ENCODE data around the gene POLR2E. TPM values are rescaled to one million over a fixed set of nuclear protein-coding genes. Genes with fewer than 3 reads are reported as not detected.

Gene POLR2E
- total and polyA plus RNA-seq, 8 donors = 24.5 to 361 (median 91.0) TPM

DNA sequence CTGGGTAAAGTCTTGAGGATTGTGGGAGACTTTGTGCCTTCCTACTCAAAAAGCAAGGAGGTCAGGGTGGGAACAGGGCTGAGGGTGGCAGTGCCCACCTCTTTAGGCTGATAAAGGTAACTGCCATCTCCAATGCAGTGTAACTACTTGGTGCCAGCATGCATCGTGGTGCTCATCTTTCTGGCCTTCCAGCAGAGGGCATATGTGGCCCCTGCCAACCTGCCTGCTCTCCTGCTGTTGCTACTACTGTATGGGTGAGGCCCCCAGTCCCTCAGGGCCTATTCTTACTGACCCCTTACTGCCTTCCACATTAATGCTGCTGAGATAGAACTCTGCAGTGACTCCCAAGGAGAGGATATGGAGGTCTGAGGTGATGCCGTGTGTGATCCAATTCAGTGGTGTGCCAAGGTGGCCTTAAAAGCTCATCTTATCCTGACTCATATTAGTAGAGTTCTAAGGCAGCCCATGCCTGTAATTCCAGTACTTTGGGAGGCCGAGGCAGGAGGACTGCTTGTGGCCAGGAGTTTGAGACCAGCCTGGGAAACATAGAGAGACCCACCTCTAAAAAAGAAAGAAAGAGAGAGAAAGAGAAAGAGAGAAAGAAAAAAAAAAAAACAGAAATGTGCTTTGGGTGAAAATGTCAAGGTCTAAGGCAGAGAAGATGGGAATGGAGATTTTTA, 37.9 kb downstream of the POLR2E start:
- Histone ChIP-seq H3K27me3 (no peaks in the 10 kb centered on the region), H3K27ac (no peak overlapping the region), H3K36me3 (peaks cover 0 to 34% (median 12%) of the 10 kb centered on the region in 4 donors), H3K4me1 (no peaks in the 10 kb centered on the region), H3K9me3 (peaks cover 4 to 37% (median 29%) of the 10 kb centered on the region in 4 donors), H3K4me3 (no peak overlapping the region)
- no peak for DNase-seq
- intact Hi-C loops (cut with DNase I; ENCODE audit: low total_unique reads) = no loop called here
- 19 to 55% (median 48%) methylated on average over 3 of the region's 3 CpGs for WGBS, 5 donors
- no peak for TF ChIP-seq POLR2AphosphoS5 (IDR thresholded peaks at IDR 0.05)
- TF ChIP-seq, protein P1, sequence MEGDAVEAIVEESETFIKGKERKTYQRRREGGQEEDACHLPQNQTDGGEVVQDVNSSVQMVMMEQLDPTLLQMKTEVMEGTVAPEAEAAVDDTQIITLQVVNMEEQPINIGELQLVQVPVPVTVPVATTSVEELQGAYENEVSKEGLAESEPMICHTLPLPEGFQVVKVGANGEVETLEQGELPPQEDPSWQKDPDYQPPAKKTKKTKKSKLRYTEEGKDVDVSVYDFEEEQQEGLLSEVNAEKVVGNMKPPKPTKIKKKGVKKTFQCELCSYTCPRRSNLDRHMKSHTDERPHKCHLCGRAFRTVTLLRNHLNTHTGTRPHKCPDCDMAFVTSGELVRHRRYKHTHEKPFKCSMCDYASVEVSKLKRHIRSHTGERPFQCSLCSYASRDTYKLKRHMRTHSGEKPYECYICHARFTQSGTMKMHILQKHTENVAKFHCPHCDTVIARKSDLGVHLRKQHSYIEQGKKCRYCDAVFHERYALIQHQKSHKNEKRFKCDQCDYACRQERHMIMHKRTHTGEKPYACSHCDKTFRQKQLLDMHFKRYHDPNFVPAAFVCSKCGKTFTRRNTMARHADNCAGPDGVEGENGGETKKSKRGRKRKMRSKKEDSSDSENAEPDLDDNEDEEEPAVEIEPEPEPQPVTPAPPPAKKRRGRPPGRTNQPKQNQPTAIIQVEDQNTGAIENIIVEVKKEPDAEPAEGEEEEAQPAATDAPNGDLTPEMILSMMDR (IDR thresholded peaks at IDR 0.05) = peak in 1 of 7 experiments; percentile 21

DNA sequence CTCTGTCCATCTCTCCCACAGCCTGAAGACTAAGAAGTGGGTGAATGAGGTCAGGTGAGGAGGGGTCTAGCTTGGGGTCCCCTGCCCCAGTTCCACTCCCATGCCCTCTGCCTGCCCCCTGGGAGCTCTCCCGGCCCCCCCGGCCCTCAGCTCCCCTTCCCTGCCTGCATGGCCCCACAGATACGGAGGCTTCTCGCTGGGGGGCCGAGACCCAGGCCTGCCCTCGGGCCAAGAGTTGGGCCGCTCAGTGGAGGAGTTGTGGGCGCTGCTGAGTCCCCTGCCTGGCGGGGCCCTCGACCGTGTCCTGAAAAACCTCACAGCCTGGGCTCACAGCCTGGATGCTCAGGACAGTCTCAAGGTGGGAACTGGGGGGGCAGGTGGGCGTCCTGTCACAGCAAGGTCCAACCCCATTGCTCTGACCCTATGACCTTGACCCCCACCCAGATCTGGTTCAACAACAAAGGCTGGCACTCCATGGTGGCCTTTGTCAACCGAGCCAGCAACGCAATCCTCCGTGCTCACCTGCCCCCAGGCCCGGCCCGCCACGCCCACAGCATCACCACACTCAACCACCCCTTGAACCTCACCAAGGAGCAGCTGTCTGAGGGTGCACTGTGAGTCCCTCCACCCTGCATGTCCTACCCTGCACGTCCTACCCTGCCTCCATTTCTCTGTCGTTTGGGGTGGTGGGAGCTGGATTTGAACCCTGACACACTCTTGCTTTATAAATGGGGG, 39.1 kb downstream of the POLR2E start:
- H3K9me3 ChIP-seq = peaks cover 4 to 37% (median 29%) of the 10 kb centered on the region in 4 donors
- no peaks in the 10 kb centered on the region for H3K4me1 ChIP-seq
- no peaks in the 10 kb centered on the region for H3K27me3 ChIP-seq
- 92 to 97% (median 94%) methylated on average over 11 to 20 of the region's 20 CpGs for WGBS, 5 donors
- intact Hi-C loops (cut with DNase I; ENCODE audit: low total_unique reads) = no loop called here
- TF ChIP-seq POLR2AphosphoS5 (IDR thresholded peaks at IDR 0.05) = no peak
- TF ChIP-seq POLR2A (IDR thresholded peaks at IDR 0.05) = no peak
- TF ChIP-seq, protein P1 (IDR thresholded peaks at IDR 0.05) = no peak
- no peak for TF ChIP-seq EP300 (IDR thresholded peaks at IDR 0.05)
- no peak for DNase-seq
- no peak overlapping the region for H3K27ac ChIP-seq
- peaks cover 0 to 34% (median 12%) of the 10 kb centered on the region in 4 donors for H3K36me3 ChIP-seq
- no peak overlapping the region for H3K4me3 ChIP-seq

DNA sequence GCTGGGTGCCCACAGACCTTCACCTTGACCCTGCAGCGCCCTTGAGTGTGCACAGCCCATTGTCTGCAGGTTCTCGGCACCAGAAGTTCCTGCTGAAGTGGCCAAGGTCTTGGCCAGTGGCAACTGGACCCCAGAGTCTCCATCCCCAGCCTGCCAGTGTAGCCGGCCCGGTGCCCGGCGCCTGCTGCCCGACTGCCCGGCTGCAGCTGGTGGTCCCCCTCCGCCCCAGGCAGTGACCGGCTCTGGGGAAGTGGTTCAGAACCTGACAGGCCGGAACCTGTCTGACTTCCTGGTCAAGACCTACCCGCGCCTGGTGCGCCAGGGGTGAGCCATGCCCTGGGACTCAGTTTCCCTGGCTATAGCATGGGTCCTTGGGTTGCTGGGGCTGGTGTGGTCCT, 40.1 kb downstream of the POLR2E start:
- no peak for TF ChIP-seq EP300 (IDR thresholded peaks at IDR 0.05)
- TF ChIP-seq POLR2A (IDR thresholded peaks at IDR 0.05) = no peak
- WGBS, 5 donors = 91 to 97% (median 94%) methylated on average over 13 to 14 of the region's 14 CpGs
- no peak for DNase-seq

DNA sequence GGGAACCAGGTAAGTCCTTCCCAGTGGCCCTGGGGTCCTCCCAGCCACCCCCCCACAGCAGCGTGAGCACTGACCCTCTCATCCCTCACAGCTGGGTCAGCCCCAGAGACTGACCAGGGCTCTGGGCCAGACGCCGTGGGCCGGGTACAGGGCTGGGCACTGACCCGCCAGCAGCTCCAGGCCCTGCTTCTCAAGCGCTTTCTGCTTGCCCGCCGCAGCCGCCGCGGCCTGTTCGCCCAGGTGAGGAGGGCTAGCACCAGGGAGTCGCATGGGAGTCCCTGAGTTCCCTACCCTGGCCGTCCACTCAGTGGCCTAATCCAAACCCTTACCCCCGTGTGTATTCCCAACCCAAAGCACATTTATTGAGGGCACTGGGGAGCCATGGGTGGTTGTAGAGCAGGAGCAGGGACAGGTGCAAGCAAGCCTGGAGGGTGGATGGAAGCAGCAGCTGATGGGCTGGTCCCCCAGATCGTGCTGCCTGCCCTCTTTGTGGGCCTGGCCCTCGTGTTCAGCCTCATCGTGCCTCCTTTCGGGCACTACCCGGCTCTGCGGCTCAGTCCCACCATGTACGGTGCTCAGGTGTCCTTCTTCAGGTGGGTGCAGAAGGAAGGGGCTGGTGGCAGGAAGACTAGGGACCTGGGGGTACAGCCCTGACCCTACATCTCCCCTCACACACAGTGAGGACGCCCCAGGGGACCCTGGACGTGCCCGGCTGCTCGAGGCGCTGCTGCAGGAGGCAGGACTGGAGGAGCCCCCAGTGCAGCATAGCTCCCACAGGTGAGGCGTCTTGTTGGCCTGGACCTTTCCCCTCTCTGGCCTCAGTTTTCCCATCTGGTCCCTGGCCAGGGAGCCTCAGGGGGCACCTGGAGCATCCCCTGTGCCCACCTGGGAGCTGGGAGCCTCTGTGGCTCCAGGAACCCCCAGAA, 40.8 kb downstream of the POLR2E start:
- intact Hi-C loops (cut with DNase I; ENCODE audit: low total_unique reads) = no loop called here
- DNase-seq = no peak
- 87 to 94% (median 94%) methylated on average over 15 to 28 of the region's 28 CpGs for WGBS, 5 donors
- peaks cover 4 to 37% (median 29%) of the 10 kb centered on the region in 4 donors for H3K9me3 ChIP-seq
- H3K36me3 ChIP-seq = peaks cover 0 to 34% (median 12%) of the 10 kb centered on the region in 4 donors
- no peak overlapping the region for H3K27ac ChIP-seq
- no peaks in the 10 kb centered on the region for H3K27me3 ChIP-seq
- H3K4me1 ChIP-seq = no peaks in the 10 kb centered on the region
- TF ChIP-seq POLR2A (IDR thresholded peaks at IDR 0.05) = no peak
- TF ChIP-seq POLR2AphosphoS5 (IDR thresholded peaks at IDR 0.05) = no peak
- no peak for TF ChIP-seq EP300 (IDR thresholded peaks at IDR 0.05)
- TF ChIP-seq, protein P1 (IDR thresholded peaks at IDR 0.05) = no peak
- H3K4me3 ChIP-seq = no peak overlapping the region

More for the DNA sequence above, 40.1 kb downstream of the POLR2E start:
- H3K9me3 ChIP-seq = peaks cover 4 to 37% (median 29%) of the 10 kb centered on the region in 4 donors
- peaks cover 0 to 34% (median 12%) of the 10 kb centered on the region in 4 donors for H3K36me3 ChIP-seq
- no peak overlapping the region for H3K27ac ChIP-seq
- intact Hi-C loops (cut with DNase I; ENCODE audit: low total_unique reads) = no loop called here
- H3K27me3 ChIP-seq = no peaks in the 10 kb centered on the region
- H3K4me1 ChIP-seq = no peaks in the 10 kb centered on the region
- no peak overlapping the region for H3K4me3 ChIP-seq
